Measurements from ENCODE around the gene RPS6KL1. TPM values are rescaled to one million over a fixed set of nuclear protein-coding genes. Genes with fewer than 3 reads are reported as not detected.

RPS6KL1 gene, protein sequence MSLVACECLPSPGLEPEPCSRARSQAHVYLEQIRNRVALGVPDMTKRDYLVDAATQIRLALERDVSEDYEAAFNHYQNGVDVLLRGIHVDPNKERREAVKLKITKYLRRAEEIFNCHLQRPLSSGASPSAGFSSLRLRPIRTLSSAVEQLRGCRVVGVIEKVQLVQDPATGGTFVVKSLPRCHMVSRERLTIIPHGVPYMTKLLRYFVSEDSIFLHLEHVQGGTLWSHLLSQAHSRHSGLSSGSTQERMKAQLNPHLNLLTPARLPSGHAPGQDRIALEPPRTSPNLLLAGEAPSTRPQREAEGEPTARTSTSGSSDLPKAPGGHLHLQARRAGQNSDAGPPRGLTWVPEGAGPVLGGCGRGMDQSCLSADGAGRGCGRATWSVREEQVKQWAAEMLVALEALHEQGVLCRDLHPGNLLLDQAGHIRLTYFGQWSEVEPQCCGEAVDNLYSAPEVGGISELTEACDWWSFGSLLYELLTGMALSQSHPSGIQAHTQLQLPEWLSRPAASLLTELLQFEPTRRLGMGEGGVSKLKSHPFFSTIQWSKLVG
- total RNA-seq (ENCODE audit: insufficient read depth, low replicate concordance), result 21.4 TPM

DNA sequence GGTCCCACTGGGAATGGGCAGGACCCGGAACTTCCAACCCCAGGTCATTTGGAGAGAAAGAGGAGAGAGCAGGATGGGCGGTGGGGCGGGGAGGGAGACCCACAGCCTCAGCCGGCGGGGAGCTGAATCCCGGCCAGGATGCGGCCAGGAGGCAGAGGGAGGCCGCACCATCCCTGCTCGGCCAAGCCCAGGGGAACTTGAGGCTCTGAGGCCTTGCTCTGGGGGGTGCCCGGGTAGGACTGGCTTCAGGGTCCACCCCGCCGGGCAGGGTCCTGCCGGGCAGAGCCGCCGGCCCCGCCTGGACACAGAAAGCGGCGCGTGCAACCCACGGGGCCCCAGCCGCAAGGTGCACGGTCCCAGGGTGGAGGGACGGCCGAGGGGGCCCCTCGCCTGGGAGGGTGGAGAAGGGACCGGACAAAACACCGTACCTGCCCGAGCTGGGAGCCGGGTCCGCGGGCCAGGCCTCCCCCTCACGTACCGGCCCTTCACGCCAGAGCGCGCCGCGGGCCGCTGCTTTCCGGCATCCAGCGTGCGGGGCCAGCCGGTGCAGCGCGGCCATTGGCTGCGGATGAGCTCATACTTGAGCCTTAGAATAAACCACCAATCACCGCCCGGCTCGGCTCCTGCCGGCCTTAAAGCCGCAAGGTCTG lies at the start of gene RPS6KL1:
Gene RPS6KL1, minus strand, starts transcription at position 509 of the 650 bp plus-strand sequence. CDS start 1,719 bp downstream, outside the sequence.
- peak; percentile 70 for DNase-seq (ENCODE audit: low spot score)

DNA sequence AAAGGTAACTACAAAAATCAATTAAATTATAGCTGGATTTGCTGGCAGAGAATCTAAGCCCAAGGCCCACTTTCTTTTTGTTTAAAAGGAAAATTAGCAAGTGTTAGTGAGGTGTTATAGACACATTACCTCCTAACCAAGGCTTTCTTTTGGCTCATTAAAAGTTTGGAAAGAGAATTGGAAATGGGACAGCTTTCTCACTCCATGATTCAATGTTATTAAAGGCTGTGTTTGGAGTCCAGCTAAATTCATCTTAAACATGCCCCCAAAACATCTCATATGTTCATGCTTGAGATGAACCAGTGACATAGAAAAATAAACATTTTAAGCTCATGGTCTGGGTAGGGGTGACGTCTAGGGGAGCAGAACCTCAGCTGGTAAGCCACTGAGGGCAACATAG lies 45.8 kb upstream of the RPS6KL1 start:
- no peak for DNase-seq (ENCODE audit: low spot score)

DNA sequence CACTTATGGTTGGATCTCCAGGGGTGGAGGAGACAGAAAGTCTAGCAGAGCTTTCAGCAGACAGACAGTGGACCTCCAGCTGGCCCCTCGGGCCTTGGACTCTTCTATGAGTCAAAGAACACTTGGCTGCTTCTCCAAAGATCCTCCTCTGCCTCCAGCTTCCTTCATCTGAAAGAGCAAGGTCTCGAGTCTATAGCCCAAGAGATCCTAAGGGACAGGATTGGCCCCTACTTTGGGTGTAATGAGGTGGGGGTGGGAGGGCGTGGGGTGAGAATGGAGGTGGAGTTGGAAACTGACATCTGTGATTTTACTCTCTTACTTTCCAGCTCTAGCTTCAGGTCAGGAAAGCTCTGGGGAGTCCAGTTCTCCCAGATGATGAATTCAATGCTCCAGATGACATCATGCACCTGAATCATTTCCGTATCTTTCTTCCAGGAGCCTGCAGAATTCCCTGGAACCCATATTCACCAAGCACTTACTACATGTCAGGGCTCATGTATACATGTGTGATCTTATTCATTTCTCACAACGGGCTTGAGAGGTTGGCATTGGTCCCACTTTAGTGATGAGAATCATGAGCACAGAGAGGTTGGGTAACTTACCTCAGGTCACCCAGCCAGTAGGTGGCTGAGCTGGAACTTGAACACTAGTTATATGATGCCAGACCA lies 42.6 kb upstream of the RPS6KL1 start:
- DNase-seq (ENCODE audit: low spot score), result no peak

DNA sequence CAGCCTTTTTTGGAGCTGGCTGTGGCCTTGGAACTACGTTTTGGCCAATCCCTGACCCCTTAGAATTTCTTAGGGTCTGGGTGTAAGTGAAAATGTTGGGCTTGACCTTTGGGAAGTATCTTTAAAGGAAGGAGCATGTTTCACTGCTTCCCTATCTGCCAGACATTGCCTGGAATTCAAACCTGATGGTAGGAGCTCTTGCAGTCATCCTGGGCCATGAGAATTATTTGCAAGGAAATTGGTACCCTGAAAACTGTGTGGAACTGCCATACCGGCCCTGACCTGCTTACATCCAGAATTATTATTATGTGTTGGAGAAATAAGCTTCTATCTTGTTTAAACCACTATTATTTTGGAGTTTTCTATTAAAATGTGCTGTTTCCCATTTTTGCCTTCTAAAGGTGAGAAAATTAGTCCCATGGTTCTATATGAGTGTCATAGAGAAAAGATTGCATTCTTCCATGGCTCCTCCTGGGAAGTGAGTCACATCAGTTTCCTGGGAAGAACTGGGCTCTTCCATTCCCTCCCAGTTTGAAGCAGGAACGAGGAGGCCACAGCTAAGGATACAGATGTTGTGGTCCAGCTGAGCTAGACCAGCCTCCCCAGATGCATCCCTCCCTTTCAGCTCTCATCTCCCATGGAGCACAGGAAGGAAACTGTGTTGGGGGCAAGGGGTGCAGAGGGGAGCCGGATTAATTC lies 41.9 kb upstream of the RPS6KL1 start:
- DNase-seq (ENCODE audit: low spot score), result no peak

DNA sequence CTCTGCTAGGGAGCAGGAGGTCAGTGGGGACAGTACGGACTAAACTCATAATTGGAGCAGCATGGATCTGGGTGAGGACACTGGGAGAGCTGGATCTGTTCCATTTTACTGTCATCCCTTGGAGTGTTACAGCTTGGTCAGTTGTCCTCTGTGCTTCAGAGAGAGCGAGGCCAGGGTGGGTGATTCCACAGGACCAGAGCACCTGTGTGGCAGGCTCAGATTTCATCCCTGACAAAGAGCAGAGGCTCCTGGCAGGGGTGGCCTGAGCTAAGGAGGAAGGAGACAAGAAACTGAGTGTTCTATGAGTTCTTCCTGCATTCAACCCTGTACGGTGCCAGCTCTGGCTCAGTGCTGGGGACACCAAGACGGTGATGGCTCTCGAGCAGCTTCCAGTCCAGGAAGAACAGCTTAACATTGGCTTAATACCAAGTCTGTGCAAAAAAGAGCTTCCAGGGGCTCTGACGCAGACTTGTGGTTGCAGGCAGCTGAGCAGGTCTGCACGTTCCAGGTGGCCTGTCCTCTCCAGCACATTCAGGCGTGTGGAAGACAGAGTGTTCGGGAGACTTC lies 40.7 kb upstream of the RPS6KL1 start:
- DNase-seq (ENCODE audit: low spot score), result no peak

DNA sequence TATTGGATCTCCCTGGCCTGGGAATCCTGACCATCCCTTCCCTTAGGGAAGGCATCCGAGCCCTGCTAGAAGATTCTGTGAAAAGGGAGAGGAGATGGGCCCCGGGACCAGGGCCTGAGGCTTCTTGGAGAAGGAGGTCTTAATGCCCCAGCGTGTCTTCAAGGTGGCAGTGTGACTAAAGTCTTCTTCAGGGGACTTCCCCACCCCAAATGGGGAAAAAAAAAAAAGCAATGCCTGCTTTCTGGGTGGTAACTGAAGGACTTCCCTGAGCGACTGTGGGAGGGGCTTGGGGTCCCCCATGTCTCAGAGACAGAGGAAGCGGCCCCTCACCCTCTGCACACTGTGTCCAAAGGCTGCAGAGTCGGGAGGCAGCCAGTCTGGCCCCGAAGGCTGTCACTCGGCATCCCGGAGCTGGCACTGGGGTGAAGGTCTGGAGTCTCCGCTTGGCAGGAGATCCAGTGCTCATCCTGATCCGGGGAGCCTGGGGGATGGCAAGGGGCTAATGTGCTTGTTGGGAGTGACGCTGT lies 40.2 kb upstream of the RPS6KL1 start:
- no peak for DNase-seq (ENCODE audit: low spot score)

DNA sequence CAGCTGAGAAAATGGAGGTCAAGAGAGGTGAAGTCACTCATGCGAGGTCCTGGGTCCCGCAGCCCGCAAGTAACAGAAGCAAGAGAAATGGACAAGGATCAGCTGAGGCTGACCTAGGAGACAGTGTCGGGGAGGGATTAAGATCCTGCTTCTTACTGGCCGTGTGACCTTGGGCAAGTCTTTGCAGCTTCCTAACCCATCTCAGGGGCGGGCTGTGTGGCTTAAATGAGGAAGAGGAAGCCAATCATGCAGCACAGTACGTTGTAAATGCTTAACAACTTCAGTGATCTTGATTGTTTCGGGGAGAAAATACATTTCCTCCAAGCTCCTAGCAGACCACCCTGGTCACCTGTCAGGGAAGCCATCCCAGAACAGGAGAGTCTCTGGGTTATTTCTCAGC lies 39.4 kb upstream of the RPS6KL1 start:
- no peak for DNase-seq (ENCODE audit: low spot score)

DNA sequence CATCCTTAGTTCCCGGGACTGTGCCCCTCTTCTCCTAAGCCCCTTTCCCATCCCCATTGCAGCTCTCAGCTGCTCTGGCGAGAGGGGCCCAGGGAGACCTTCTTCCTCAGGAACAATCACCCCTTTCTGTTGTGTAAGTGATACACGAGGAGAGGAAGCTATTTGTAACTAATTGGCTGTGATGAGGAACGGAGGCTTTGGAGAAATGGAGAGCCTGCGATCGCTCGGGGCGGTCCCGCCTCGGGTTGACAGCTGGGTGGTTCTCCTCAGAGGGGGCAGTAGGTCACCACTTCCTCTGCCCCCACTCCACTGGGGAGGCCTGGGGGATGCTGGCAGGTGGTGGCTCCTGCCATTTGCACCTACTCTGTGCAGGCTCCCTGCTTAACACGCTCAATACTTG lies 39.0 kb upstream of the RPS6KL1 start:
- no peak for DNase-seq (ENCODE audit: low spot score)

DNA sequence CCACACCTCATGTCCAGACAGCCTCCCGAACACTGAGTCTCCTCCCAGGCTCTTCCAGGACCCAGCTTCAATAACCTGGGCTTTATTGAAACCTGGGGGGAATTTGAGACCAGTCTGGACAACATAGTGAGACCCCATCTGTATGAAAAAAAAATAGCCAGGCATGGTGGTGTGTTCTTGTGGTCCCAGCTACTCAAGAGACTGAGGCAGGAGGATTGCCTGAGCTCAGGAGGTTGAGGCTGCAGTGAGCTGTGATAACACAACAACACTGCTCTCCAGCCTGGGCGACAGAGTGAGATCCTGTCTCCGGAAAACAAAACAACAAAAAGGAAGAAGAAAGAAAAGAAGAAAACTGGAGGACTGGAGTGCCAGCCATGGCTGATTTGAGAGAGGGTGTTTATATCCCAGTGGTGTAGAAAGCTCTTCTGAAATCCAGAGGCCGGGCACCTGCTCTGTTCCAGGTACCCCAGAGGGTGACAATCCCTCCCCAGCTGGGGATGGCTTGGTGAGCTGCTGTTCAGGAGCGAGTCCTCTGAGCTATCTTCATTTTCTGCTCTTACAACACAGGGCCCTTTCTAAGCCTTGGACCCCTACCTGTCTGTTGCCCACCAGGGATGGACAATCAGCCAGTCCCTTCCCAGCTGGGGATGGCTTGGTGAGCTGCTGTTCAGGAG lies 38.3 kb upstream of the RPS6KL1 start:
- no peak for DNase-seq (ENCODE audit: low spot score)

DNA sequence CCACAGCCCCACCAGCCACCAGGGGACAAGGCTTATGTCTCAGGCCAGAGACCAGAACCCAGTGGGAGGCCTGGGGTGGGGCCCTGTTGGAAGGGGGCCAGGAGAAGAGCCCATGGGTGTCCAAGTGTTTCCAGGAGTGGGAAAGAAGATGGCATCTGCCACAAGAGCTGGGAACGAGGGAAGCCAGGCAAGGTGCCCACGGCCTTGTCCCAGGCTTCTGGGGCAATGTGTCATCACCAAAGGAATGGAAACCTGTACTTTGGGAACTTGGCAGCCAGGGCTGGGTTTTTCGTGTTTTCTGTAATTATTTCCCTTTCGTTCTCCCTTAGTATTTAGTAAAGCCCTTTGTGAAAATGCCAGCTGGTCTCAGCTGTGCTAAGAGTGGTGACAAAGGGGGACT lies 37.7 kb upstream of the RPS6KL1 start:
- no peak for DNase-seq (ENCODE audit: low spot score)

DNA sequence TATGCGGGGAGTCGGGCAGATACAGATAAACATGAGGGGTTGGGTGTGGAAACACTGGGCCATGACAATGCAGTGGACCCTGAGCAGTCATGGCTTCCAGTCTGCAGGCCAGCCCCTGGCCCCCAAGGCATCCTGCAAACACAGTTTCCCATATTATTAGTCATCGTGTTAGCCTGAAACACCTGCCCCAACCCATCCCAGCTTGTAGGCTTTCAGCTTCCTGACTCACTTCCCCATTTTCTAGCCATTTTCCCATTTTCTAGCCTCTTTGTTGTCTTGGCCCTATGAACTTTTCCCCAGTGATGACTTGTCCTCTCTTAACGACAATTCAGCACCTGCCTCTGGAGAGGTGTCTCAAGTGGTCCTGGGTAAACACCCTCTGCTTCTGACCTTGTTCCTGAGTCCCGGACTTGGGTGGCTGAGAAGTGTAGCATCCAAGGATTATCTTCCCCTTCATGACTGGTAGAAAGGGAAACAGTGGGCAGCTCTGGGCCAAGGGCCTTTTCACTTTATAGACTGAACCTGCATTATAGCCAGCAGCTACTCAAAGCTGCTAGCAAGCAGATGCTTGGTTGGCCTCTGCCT lies 36.6 kb upstream of the RPS6KL1 start:
- DNase-seq (ENCODE audit: low spot score), result no peak

DNA sequence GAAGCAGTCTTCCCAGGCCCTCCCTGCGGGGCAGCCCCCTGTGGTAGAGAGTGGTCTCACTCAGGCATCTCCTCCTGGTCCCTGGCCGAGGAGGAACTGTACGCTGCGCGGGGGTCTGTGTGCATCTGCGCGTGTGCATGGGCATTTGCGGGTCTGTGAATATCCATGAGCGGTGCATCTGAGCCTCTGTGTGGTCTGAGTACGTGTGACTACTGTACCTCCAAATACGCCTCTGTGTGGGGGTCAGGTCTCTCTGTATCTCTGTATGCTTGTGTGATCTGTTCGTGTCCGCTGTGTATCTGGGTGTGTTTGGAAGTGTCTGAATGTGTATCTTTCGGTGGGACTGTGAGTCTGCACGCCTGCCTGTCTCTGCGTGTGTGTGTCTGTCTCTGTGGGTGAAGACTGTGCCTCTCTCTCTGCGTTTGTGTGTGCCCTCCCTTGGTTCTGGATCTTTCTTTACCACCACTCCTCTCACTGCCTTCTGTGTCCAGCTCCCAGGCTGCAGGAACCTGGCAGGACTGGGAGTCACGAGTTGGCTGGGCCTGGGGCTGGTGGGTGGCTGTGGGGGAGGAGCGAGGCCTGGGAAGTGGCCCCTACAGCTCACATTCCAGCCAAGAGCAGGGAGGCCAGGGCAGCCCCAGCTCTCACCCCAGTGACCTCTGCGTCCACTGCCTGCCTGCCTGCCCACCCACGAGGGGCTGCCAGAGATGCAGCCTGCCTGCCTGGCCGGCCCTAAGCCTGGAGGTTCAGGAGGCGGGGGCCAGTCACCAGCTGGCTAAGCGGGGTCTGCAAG lies 33.4 kb upstream of the RPS6KL1 start:
- DNase-seq (ENCODE audit: low spot score), result no peak

DNA sequence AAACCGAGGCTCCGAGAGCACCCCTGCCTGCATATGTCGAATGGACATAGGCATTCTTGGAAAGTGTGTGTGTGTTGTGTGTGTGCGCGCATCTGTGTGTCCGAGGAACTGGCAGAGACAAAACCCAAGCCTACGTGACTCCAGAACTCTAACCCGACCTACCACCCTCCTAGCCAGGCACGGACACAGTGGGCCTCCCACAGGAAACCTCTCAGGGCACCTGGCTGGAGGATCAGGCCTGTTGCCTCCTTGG lies 32.9 kb upstream of the RPS6KL1 start:
- no peak for DNase-seq (ENCODE audit: low spot score)

DNA sequence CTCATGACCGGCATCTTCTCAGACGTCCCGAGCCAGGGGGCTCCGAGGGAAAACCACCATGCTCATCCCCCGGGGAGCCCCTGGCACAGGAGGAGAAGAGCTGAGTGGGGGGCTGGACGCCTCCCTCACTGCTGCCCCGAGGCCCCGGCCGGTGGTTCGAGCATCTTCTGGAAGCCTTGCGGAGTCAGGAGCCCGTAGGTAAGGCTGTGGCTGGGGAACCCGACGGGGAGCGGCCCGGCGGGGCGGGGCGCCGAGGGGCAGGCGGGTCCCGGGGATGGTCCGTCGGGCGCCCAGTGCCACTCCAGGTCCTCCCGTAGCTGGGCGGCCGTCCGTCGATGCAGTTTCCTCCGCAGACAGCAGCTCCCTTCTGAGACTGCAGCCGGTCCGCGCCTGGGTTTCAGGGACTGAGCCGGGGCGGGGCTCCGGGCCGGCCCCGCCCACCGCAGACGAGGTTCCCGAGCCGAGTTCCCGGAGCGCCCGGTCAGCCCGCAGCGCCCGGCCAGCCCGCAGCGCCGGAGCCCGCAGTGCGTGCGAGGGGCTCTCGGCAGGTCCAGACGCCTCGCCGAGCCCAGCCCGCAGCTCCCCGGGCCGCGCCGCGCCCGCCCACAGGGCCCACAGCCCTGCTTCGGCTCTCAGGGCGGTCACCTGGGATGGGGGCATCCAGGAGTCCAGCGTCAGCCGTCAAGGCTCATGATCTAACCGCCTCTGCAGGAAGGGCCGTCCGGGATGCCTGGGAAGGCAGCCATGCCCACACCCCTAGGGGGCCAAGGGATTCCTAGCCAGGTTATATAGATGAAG lies 32.4 kb upstream of the RPS6KL1 start, which contains the start of gene PGF:
Gene PGF, minus strand, starts transcription at position 369 of the 798 bp plus-strand sequence. Its CDS starts 355 bp downstream, at position 14.
- DNase-seq (ENCODE audit: low spot score), result peak; percentile 52

DNA sequence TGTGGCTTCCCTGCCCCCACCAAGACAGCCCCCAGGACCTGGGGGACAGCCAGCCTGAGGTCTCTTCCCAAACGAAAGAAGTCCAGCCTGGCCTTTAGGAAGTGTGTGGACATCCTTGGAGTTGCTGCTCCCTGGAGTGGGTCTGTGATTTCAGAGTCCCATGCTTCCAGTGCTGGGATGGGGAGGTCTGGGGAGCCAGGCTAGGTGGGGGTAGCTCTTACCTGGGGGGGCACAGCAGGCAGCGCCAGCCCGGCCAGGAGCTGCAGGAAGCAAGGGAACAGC lies 31.8 kb upstream of the RPS6KL1 start:
- DNase-seq (ENCODE audit: low spot score), result no peak

DNA sequence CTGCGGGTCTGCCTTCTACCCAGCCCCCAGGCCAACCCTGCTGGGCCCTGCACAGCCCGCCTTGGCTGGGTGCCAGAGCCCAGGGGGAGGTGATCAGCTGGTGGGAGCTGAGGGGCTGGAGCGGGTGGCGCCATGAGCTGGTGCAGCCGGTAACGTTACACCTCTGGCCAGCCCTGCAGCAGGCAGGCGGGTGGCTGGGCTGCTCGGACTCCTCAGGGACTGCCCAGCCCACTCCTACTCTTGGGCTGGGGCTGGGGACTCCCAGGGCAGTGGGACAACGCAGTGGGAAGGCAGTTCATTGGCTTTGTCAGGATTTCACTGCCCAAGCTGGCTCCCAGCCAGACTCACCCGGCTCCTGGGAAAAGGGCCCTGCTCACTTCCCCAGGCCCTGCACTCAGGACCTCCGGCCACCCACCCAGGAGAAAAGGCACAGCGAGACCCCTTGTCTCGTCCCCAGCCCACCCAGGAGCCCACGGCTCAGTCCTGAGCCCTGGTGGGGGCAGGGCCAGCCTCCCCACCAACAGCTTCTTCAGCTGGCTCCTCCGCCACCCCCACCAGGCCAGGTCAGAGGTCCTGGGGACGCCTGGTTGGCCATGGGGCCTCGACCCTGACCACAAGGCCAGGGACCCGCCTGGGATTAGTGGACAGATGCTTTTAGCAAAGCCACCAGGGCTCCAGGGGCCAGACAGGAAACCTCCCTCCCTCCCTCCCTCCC lies 31.3 kb upstream of the RPS6KL1 start:
- DNase-seq (ENCODE audit: low spot score), result no peak

DNA sequence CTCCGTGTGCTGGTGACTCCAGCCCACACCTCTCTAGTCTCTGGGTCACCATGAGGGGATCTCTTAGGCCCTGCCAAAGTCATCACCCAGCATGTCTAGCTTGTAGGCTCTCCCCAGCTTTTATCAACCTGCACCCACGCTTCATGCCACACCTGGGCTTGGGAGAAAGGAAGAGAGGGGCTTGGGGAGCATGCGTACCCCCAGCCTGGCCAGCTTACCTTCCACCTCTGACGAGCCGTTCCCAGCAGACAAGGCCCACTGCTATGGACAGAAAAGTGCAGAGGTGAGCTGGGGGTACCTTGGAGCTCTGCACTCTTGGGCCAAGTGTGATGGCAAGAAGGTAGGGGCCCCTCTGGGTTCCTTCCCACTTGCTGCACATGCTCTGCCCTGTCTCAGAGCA lies 30.6 kb upstream of the RPS6KL1 start:
- no peak for DNase-seq (ENCODE audit: low spot score)

Measured in umbilical cord (tissue), 2 donors.